GM23338 (cell line): Measurements from ENCODE around the gene C4BPB. TPM values are rescaled to one million over a fixed set of nuclear protein-coding genes. Genes with fewer than 3 reads are reported as not detected.

ENCODE experiments used
- ATAC-seq: fragments of 200-7000 bp; cut with Tn5 transposase; 3 replicates; pipeline ENCODE4 v1.9.1; 2020
- DNase-seq: peaks from one replicate; pipeline ENCODE4 v3.0.0-alpha.2; 2015; ENCODE audit warnings: low spot score
- H2AFZ ChIP-seq: fragments of 200-600 bp; sonication (generic); 2 replicates; pipeline ENCODE4 v1.8.0; 2016; ENCODE audit warnings: antibody characterized with exemption, mild to moderate bottlenecking, moderate library complexity
- H3F3A ChIP-seq: fragments of 200-600 bp; sonication (generic); replicated peaks from 2 replicates; pipeline ENCODE4 v1.8.0; 2017; ENCODE audit warnings: antibody characterized with exemption, mixed run types, low read depth
- H3K27ac ChIP-seq: fragments of 200-600 bp; sonication (generic); 2 replicates; pipeline ENCODE4 v1.6.1; 2016; ENCODE audit warnings: low read depth
- H3K27me3 ChIP-seq: fragments of 200-600 bp; sonication (generic); 2 replicates; pipeline ENCODE4 v1.8.0; 2016; ENCODE audit warnings: mild to moderate bottlenecking, mixed run types, moderate library complexity; ENCODE audit not compliant: insufficient read depth
- H3K36me3 ChIP-seq: fragments of 200-600 bp; sonication (generic); 2 replicates; pipeline ENCODE4 v1.8.0; 2016; ENCODE audit warnings: mild to moderate bottlenecking; ENCODE audit not compliant: insufficient read depth
- H3K4me1 ChIP-seq: fragments of 200-600 bp; sonication (generic); 2 replicates; pipeline ENCODE4 v1.8.0; 2016; ENCODE audit warnings: mild to moderate bottlenecking, moderate library complexity; ENCODE audit not compliant: insufficient read depth
- H3K4me2 ChIP-seq: fragments of 200-600 bp; sonication (generic); 2 replicates; pipeline ENCODE4 v1.7.1; 2017; ENCODE audit warnings: mixed run types
- H3K4me3 ChIP-seq: fragments of 200-600 bp; sonication (generic); 2 replicates; pipeline ENCODE4 v1.6.1; 2016; ENCODE audit warnings: mixed run types
- H3K79me2 ChIP-seq: fragments of 200-600 bp; sonication (generic); replicated peaks from 2 replicates; pipeline ENCODE4 v1.8.0; 2017; ENCODE audit warnings: mild to moderate bottlenecking; ENCODE audit not compliant: insufficient read depth
- H3K9me2 ChIP-seq: fragments of 200-600 bp; sonication (generic); 2 replicates; pipeline ENCODE4 v1.8.0; 2017; ENCODE audit not compliant: insufficient read depth
- H4K20me1 ChIP-seq: fragments of 200-600 bp; sonication (generic); replicated peaks from 2 replicates; pipeline ENCODE4 v1.8.0; 2017; ENCODE audit warnings: mild to moderate bottlenecking; ENCODE audit not compliant: insufficient read depth
- H3K27ac Mint-ChIP-seq: 2 replicates; pipeline ENCODE4 v1.8.0; 2020; ENCODE audit warnings: inconsistent platforms, mild to moderate bottlenecking, moderate library complexity, mixed read lengths
- H3K27me3 Mint-ChIP-seq: 3 replicates; pipeline ENCODE4 v1.8.0; 2022; ENCODE audit warnings: low read depth, mild to moderate bottlenecking, moderate library complexity, mixed read lengths, inconsistent platforms; ENCODE audit not compliant: insufficient read depth, poor library complexity
- H3K36me3 Mint-ChIP-seq: 3 replicates; pipeline ENCODE4 v1.8.0; 2021; ENCODE audit warnings: low read depth, mild to moderate bottlenecking, inconsistent platforms, moderate library complexity, mixed read lengths
- H3K4me1 Mint-ChIP-seq: 3 replicates; pipeline ENCODE4 v1.8.0; 2020; ENCODE audit warnings: mild to moderate bottlenecking, inconsistent platforms, mixed read lengths
- H3K4me3 Mint-ChIP-seq: 3 replicates; pipeline ENCODE4 v1.8.0; 2021; ENCODE audit warnings: moderate library complexity, mild to moderate bottlenecking, inconsistent platforms, mixed read lengths
- H3K9me3 Mint-ChIP-seq: 3 replicates; pipeline ENCODE4 v1.8.0; 2020; ENCODE audit warnings: moderate library complexity, mild to moderate bottlenecking, inconsistent platforms, mixed read lengths
- CREB1 ChIP-seq: fragments of 250-450 bp; sonication (Bioruptor Pico); IDR thresholded peaks from 2 replicates; pipeline ENCODE4 v1.5.0; 2020; ENCODE audit warnings: low read depth, mild to moderate bottlenecking, moderate library complexity
- CTCF ChIP-seq, 2 experiments: fragments of 200-600 bp in 1 of 2; sonication (generic) in 1 of 2; conservative IDR thresholded peaks; 2 replicates each; pipeline versions ENCODE4 v1.5.1 to v1.6.1; 2016 to 2017; ENCODE audit warnings: antibody characterized with exemption in 2 of 2, low read depth in 2 of 2, mild to moderate bottlenecking in 2 of 2, moderate library complexity in 1 of 2
- EZH2 ChIP-seq: fragments of 200-600 bp; sonication (generic); IDR thresholded peaks from one replicate; pipeline ENCODE4 v1.8.0; 2017; ENCODE audit warnings: antibody characterized with exemption, mild to moderate bottlenecking, low read depth; ENCODE audit not compliant: unreplicated experiment
- EZH2phosphoT487 ChIP-seq: fragments of 200-600 bp; sonication (generic); IDR thresholded peaks from one replicate; pipeline ENCODE4 v1.8.1; 2018; ENCODE audit warnings: antibody characterized with exemption; ENCODE audit not compliant: unreplicated experiment
- JUNB ChIP-seq: IDR thresholded peaks from one replicate; pipeline ENCODE4 v1.6.1; 2016; ENCODE audit warnings: antibody characterized with exemption; ENCODE audit not compliant: unreplicated experiment
- NANOG ChIP-seq: IDR thresholded peaks from 2 replicates; pipeline ENCODE4 v1.6.1; 2016; ENCODE audit warnings: antibody characterized with exemption, borderline replicate concordance
- POLR2AphosphoS5 ChIP-seq: IDR thresholded peaks from 2 replicates; pipeline ENCODE4 v1.6.1; 2016; ENCODE audit warnings: antibody characterized with exemption, low read depth
- REST ChIP-seq: IDR thresholded peaks from one replicate; pipeline ENCODE4 v1.6.1; 2018; ENCODE audit warnings: antibody characterized with exemption; ENCODE audit not compliant: unreplicated experiment
- STAT1 ChIP-seq: IDR thresholded peaks from one replicate; pipeline ENCODE4 v1.6.1; 2016; ENCODE audit warnings: antibody characterized with exemption; ENCODE audit not compliant: unreplicated experiment
- ZNF114 ChIP-seq: fragments of 250-450 bp; sonication (Bioruptor Pico); IDR thresholded peaks from 2 replicates; pipeline ENCODE4 v1.5.0; 2020; ENCODE audit warnings: mild to moderate bottlenecking, moderate library complexity
- ZNF331 ChIP-seq: fragments of 250-450 bp; sonication (Bioruptor Pico); IDR thresholded peaks from 2 replicates; pipeline ENCODE4 v1.5.0; 2020; ENCODE audit warnings: low read depth, mild to moderate bottlenecking, moderate library complexity
- polyA plus RNA-seq: library from polyadenylated mRNA; unstranded; fragments of >200 nt; fragmentation: Nextera tagmentation; extraction: Ambion mirVana; gene quantifications from 2 replicates; pipeline ENCODE4 v1.2.1, GENCODE V29; 2016
- total RNA-seq: library from RNA; depleted of rRNA; stranded (reverse); fragments of >200 nt; shearing (Covaris generic); gene quantifications from 2 replicates; pipeline ENCODE4 v1.2.3, GENCODE V29; 2014
- TF ChIP-seq, protein P1 (sequence below): IDR thresholded peaks from 2 replicates; pipeline ENCODE4 v1.6.1; 2016; ENCODE audit warnings: antibody characterized with exemption

The C4BPB gene
- total and polyA plus RNA-seq, 2 experiments from 2014 or later, result not detected

- H3K27ac Mint-ChIP-seq, result no peak overlapping the region
- H3K9me2 ChIP-seq, result no peaks in the 10 kb centered on the region
- peaks cover 19% of the 10 kb centered on the region for H3K36me3 Mint-ChIP-seq
- H3K4me2 ChIP-seq, result no peak overlapping the region
- no peaks in the 10 kb centered on the region for H3K27me3 ChIP-seq
- DNase-seq, result no peak
- H3K4me3 ChIP-seq, result no peak overlapping the region
- H3K4me1 Mint-ChIP-seq, result no peaks in the 10 kb centered on the region
- no peaks in the 10 kb centered on the region for H3K9me3 Mint-ChIP-seq
- peaks cover 3% of the 10 kb centered on the region; the same call in 1 of the 2 replicates for H4K20me1 ChIP-seq
- no peaks in the 10 kb centered on the region for H3K27me3 Mint-ChIP-seq
- no peaks in the 10 kb centered on the region for H3K4me1 ChIP-seq
- H3K27ac ChIP-seq, result no peak overlapping the region
- H3K4me3 Mint-ChIP-seq, result no peak overlapping the region
- H3K36me3 ChIP-seq, result peaks cover 4% of the 10 kb centered on the region; the same call in 1 of the 2 replicates
- TF ChIP-seq NANOG (no peak), EZH2phosphoT487 (no peak), JUNB (no peak), STAT1 (no peak), ZNF114 (CRISPR knock-in tag) (no peak)
- ATAC-seq, result no peak
- H3K79me2 ChIP-seq, result no peaks in the 10 kb centered on the region
- no peak overlapping the region for H2AFZ ChIP-seq
- no peaks in the 10 kb centered on the region for H3F3A ChIP-seq
Observed at GRCh38 chr1:207069858-207070506, 18.7 kb upstream of the C4BPB start.

DNA sequence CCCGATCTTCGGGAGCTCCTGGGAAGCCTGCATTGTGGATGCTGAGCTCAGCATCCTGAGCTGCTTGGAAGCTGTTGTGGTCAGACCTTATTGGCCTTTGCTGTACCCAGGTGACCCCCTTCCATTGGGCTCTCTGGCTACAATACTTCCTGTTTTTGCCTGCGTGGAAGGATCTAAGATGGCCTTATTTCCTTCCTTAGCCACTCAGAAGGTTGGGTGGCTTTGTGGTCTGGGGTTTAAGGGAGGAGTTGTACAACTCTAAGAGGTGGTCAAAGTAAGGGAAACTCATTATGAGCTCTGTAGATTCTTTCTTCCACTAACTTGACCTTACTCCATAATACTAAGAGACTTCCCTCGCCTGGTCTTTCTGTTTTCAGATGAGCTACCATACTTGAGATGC, 17.8 kb upstream of the C4BPB start:
- Mint-ChIP-seq H3K4me3 (no peak overlapping the region), H3K4me1 (no peaks in the 10 kb centered on the region), H3K36me3 (peaks cover 14% of the 10 kb centered on the region), H3K27ac (no peak overlapping the region), H3K27me3 (no peaks in the 10 kb centered on the region), H3K9me3 (no peaks in the 10 kb centered on the region)
- no peak overlapping the region for H2AFZ ChIP-seq
- peaks cover 4% of the 10 kb centered on the region; the same call in 1 of the 2 replicates for H3K36me3 ChIP-seq
- H3K9me2 ChIP-seq, result no peaks in the 10 kb centered on the region
- no peak for ATAC-seq
- H3K4me2 ChIP-seq, result no peak overlapping the region
- no peak for TF ChIP-seq STAT1
- TF ChIP-seq ZNF331 (CRISPR knock-in tag), result no peak
- TF ChIP-seq POLR2AphosphoS5, result no peak
- no peak for TF ChIP-seq REST
- TF ChIP-seq CREB1 (CRISPR knock-in tag), result no peak
- TF ChIP-seq, protein P1, sequence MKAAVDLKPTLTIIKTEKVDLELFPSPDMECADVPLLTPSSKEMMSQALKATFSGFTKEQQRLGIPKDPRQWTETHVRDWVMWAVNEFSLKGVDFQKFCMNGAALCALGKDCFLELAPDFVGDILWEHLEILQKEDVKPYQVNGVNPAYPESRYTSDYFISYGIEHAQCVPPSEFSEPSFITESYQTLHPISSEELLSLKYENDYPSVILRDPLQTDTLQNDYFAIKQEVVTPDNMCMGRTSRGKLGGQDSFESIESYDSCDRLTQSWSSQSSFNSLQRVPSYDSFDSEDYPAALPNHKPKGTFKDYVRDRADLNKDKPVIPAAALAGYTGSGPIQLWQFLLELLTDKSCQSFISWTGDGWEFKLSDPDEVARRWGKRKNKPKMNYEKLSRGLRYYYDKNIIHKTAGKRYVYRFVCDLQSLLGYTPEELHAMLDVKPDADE, result no peak
- TF ChIP-seq CTCF (conservative IDR thresholded peaks at IDR 0.05; ENCODE audit: low read depth in 2 of 2), result no peak
- no peak for TF ChIP-seq EZH2
- TF ChIP-seq JUNB, result no peak
- no peak for TF ChIP-seq ZNF114 (CRISPR knock-in tag)
- no peaks in the 10 kb centered on the region for H3K4me1 ChIP-seq
- no peaks in the 10 kb centered on the region for H3F3A ChIP-seq
- no peak for DNase-seq
- H3K4me3 ChIP-seq, result no peak overlapping the region
- peaks cover 3% of the 10 kb centered on the region; the same call in 1 of the 2 replicates for H4K20me1 ChIP-seq
- no peak overlapping the region for H3K27ac ChIP-seq
- H3K79me2 ChIP-seq, result no peaks in the 10 kb centered on the region
- no peaks in the 10 kb centered on the region for H3K27me3 ChIP-seq
